Activated CD8-positive, alpha-beta memory T cell treated with anti-CD3 and anti-CD28 coated beads, Interleukin-2, amount 50 U/mL, for 48 hours (primary cell): ENCODE results near the gene GRIN2D.

ENCODE experiments used
- DNase-seq: peaks from one replicate; pipeline ENCODE4 v3.0.0-alpha.2; 2020

Gene GRIN2D

GRCh38 chr19:48398375-48399235 lies 5.1 kb downstream of the GRIN2D start:
- peak; percentile 95 for DNase-seq

- DNase-seq = no peak
Measured at GRCh38 chr19:48400018-48400742, 6.7 kb downstream of the GRIN2D start.

GRCh38 chr19:48401287-48401686 lies 7.8 kb downstream of the GRIN2D start:
- DNase-seq = no peak

- no peak for DNase-seq
Measured at GRCh38 chr19:48403606-48404005, 10.1 kb downstream of the GRIN2D start.

GRCh38 chr19:48405010-48405659 lies 11.7 kb downstream of the GRIN2D start:
- DNase-seq = no peak

GRCh38 chr19:48405850-48406249 lies 12.4 kb downstream of the GRIN2D start:
- no peak for DNase-seq

- DNase-seq = no peak
Measured at GRCh38 chr19:48413879-48414587, 20.6 kb downstream of the GRIN2D start.

- DNase-seq = peak; percentile 86
Measured at GRCh38 chr19:48415395-48415794, 21.9 kb downstream of the GRIN2D start.

GRCh38 chr19:48415806-48416221 lies 22.3 kb downstream of the GRIN2D start:
- no peak for DNase-seq

GRCh38 chr19:48417421-48417820 lies 24.0 kb downstream of the GRIN2D start:
- no peak for DNase-seq

GRCh38 chr19:48418317-48419064 lies 25.0 kb downstream of the GRIN2D start:
- peak; percentile 59 for DNase-seq

GRCh38 chr19:48419158-48419920 lies 25.9 kb downstream of the GRIN2D start:
- DNase-seq = peak; percentile 89

- no peak for DNase-seq
Measured at GRCh38 chr19:48421548-48421947, 28.1 kb downstream of the GRIN2D start.

GRCh38 chr19:48424694-48425219 lies 31.3 kb downstream of the GRIN2D start:
- no peak for DNase-seq

GRCh38 chr19:48428670-48429069 lies 35.2 kb downstream of the GRIN2D start:
- no peak for DNase-seq

- DNase-seq = no peak
Measured at GRCh38 chr19:48433337-48433736, 39.9 kb downstream of the GRIN2D start.

- DNase-seq = no peak
Measured at GRCh38 chr19:48436586-48436985, 43.1 kb downstream of the GRIN2D start.

- DNase-seq = no peak
Measured at GRCh38 chr19:48441360-48442050, 48.0 kb downstream of the GRIN2D start.

GRCh38 chr19:48442116-48443035 lies 48.9 kb downstream of the GRIN2D start:
- DNase-seq = no peak
